Astrocyte (in vitro differentiated cells and primary cell): ENCODE measurements around the gene MBTD1. TPM values are rescaled to one million over a fixed set of nuclear protein-coding genes. Genes with fewer than 3 reads are reported as not detected.

Source experiments
- DNase-seq: peaks from one replicate; pipeline ENCODE4 v3.0.0-alpha.2; 2010; ENCODE audit warnings: low read depth
- FAIRE-seq: peaks from 2 replicates; lab custom pipeline; 2011; peaks lifted over from hg19 to GRCh38; lab: Jason Lieb, UNC
- H2AFZ ChIP-seq: 2 replicates; pipeline ENCODE4 v1.6.0; 2012; ENCODE audit warnings: low read depth, low read length, inconsistent platforms
- H3K27ac ChIP-seq: 2 replicates; pipeline ENCODE4 v1.5.1; 2011; ENCODE audit warnings: low read depth, low read length, inconsistent platforms
- H3K27me3 ChIP-seq: 2 replicates; pipeline ENCODE4 v1.6.0; 2011; ENCODE audit warnings: low read length, inconsistent platforms; ENCODE audit not compliant: insufficient read depth
- H3K36me3 ChIP-seq: 2 replicates; pipeline ENCODE4 v1.5.1; 2011; ENCODE audit warnings: low read length, inconsistent platforms; ENCODE audit not compliant: insufficient read depth
- H3K4me1 ChIP-seq: 2 replicates; pipeline ENCODE4 v1.5.1; 2011; ENCODE audit warnings: low read length, inconsistent platforms; ENCODE audit not compliant: insufficient read depth
- H3K4me2 ChIP-seq: 2 replicates; pipeline ENCODE4 v1.6.0; 2012; ENCODE audit warnings: low read length, inconsistent platforms
- H3K4me3 ChIP-seq: 2 replicates; pipeline ENCODE4 v1.5.1; 2011; ENCODE audit warnings: low read depth, mild to moderate bottlenecking, low read length, inconsistent platforms; ENCODE audit not compliant: insufficient read depth
- H3K79me2 ChIP-seq: 2 replicates; pipeline ENCODE4 v1.6.0; 2012; ENCODE audit warnings: mild to moderate bottlenecking, low read length, inconsistent platforms; ENCODE audit not compliant: insufficient read depth
- H3K9ac ChIP-seq: 2 replicates; pipeline ENCODE4 v1.6.0; 2012; ENCODE audit warnings: mild to moderate bottlenecking, low read length, inconsistent platforms
- H3K9me3 ChIP-seq: 2 replicates; pipeline ENCODE4 v1.5.1; 2012; ENCODE audit warnings: low read depth, mild to moderate bottlenecking, low read length, inconsistent platforms; ENCODE audit not compliant: insufficient read depth
- H4K20me1 ChIP-seq: 2 replicates; pipeline ENCODE4 v1.6.0; 2012; ENCODE audit warnings: low read length, inconsistent platforms; ENCODE audit not compliant: insufficient read depth
- H3K27ac Mint-ChIP-seq: one replicate; pipeline ENCODE4 v1.8.0; 2021; ENCODE audit warnings: mild to moderate bottlenecking, mixed read lengths; ENCODE audit not compliant: unreplicated experiment
- H3K27me3 Mint-ChIP-seq: one replicate; pipeline ENCODE4 v1.8.0; 2021; ENCODE audit warnings: low read depth, mixed read lengths; ENCODE audit not compliant: unreplicated experiment
- H3K36me3 Mint-ChIP-seq: one replicate; pipeline ENCODE4 v1.8.0; 2021; ENCODE audit warnings: low read depth, mixed read lengths; ENCODE audit not compliant: unreplicated experiment
- H3K4me1 Mint-ChIP-seq: one replicate; pipeline ENCODE4 v1.8.0; 2021; ENCODE audit warnings: low read depth, mixed read lengths; ENCODE audit not compliant: unreplicated experiment
- H3K4me3 Mint-ChIP-seq: one replicate; pipeline ENCODE4 v1.8.0; 2021; ENCODE audit warnings: mild to moderate bottlenecking, moderate library complexity, mixed read lengths; ENCODE audit not compliant: unreplicated experiment
- H3K9me3 Mint-ChIP-seq: one replicate; pipeline ENCODE4 v1.8.0; 2021; ENCODE audit warnings: mild to moderate bottlenecking, mixed read lengths; ENCODE audit not compliant: unreplicated experiment
- EZH2 ChIP-seq: IDR thresholded peaks from 2 replicates; pipeline ENCODE4 v1.6.1; 2012; ENCODE audit warnings: mild to moderate bottlenecking, low read length, inconsistent platforms; ENCODE audit not compliant: insufficient read depth
- total RNA-seq: library from RNA; stranded (reverse); gene quantifications from 2 replicates; pipeline ENCODE4 v1.2.1, GENCODE V29; 2021
- TF ChIP-seq, protein P1 (sequence below): IDR thresholded peaks from 2 replicates; pipeline ENCODE4 v1.5.1; 2011; ENCODE audit warnings: low read depth, mild to moderate bottlenecking, inconsistent platforms, low read length, moderate library complexity; ENCODE audit not compliant: insufficient read depth

The MBTD1 gene
- total RNA-seq, 1 donor from 2014 or later: 11.1 TPM

DNA sequence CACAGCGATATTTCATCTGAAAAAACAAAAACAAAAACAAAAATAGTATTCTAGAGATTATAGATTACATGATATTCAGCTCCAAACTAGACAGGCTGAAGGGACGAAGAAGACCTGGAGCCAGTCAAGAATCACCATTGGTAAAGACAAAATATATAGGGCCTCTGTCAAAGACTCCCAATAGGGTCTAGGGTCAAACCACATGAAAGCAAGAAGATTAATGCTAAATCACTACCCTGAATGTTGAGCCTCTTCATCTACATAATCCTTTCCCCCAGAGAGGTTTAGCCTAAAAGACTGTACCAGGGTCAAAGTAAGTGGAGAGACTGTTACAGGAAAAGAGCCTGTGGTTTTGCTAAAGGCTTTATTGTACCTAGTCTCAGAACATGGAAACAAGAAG is 117.3 kb downstream of the MBTD1 start:
- H3K9ac ChIP-seq: no peak overlapping the region
- TF ChIP-seq, protein P1, sequence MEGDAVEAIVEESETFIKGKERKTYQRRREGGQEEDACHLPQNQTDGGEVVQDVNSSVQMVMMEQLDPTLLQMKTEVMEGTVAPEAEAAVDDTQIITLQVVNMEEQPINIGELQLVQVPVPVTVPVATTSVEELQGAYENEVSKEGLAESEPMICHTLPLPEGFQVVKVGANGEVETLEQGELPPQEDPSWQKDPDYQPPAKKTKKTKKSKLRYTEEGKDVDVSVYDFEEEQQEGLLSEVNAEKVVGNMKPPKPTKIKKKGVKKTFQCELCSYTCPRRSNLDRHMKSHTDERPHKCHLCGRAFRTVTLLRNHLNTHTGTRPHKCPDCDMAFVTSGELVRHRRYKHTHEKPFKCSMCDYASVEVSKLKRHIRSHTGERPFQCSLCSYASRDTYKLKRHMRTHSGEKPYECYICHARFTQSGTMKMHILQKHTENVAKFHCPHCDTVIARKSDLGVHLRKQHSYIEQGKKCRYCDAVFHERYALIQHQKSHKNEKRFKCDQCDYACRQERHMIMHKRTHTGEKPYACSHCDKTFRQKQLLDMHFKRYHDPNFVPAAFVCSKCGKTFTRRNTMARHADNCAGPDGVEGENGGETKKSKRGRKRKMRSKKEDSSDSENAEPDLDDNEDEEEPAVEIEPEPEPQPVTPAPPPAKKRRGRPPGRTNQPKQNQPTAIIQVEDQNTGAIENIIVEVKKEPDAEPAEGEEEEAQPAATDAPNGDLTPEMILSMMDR: no peak
- TF ChIP-seq EZH2: no peak
- Mint-ChIP-seq H3K4me1 (peaks cover 3% of the 10 kb centered on the region), H3K27ac (no peak overlapping the region), H3K36me3 (no peaks in the 10 kb centered on the region), H3K27me3 (no peaks in the 10 kb centered on the region), H3K4me3 (no peak overlapping the region), H3K9me3 (no peaks in the 10 kb centered on the region)
- no peak overlapping the region for H3K4me3 ChIP-seq
- no peak overlapping the region for H2AFZ ChIP-seq
- H4K20me1 ChIP-seq: no peaks in the 10 kb centered on the region
- no peaks in the 10 kb centered on the region for H3K9me3 ChIP-seq
- no peak overlapping the region for H3K4me2 ChIP-seq
- H3K36me3 ChIP-seq: no peaks in the 10 kb centered on the region
- no peaks in the 10 kb centered on the region for H3K4me1 ChIP-seq
- FAIRE-seq (no peak), DNase-seq (no peak)
- no peak overlapping the region for H3K27ac ChIP-seq
- H3K27me3 ChIP-seq: no peaks in the 10 kb centered on the region
- no peaks in the 10 kb centered on the region for H3K79me2 ChIP-seq

GRCh38 chr17:51135956-51136355 is 123.9 kb downstream of the MBTD1 start:
- Mint-ChIP-seq H3K4me1 (peaks cover 8% of the 10 kb centered on the region), H3K4me3 (no peak overlapping the region), H3K36me3 (no peaks in the 10 kb centered on the region), H3K9me3 (no peaks in the 10 kb centered on the region), H3K27me3 (no peaks in the 10 kb centered on the region), H3K27ac (no peak overlapping the region)
- H3K9ac ChIP-seq: no peak overlapping the region
- H4K20me1 ChIP-seq: no peaks in the 10 kb centered on the region
- H3K4me1 ChIP-seq: no peaks in the 10 kb centered on the region
- H3K79me2 ChIP-seq: no peaks in the 10 kb centered on the region
- H3K27me3 ChIP-seq: no peaks in the 10 kb centered on the region
- TF ChIP-seq EZH2: no peak
- TF ChIP-seq, protein P1: no peak
- no peak overlapping the region for H3K27ac ChIP-seq
- no peaks in the 10 kb centered on the region for H3K9me3 ChIP-seq
- no peak overlapping the region for H3K4me2 ChIP-seq
- FAIRE-seq (no peak), DNase-seq (no peak)
- no peak overlapping the region for H3K4me3 ChIP-seq
- no peaks in the 10 kb centered on the region for H3K36me3 ChIP-seq
- H2AFZ ChIP-seq: no peak overlapping the region

DNA sequence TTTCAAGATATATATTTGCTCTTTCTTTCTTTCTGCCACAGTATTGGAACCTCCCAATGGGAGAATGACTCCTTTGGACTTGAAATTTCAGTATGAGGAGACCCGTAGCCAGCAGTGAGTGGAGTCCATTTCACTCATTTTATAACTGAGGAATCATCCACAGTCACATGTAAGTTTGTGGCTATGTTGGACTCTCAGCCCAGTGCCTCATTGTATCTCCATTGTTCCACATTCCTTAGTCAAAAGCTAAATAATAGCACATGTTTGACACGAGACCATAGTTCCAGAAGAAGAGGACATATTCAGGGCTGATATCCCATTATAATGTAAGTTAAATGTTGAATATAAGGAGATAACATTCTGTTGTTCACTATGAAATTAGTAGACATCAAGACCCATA is 126.5 kb downstream of the MBTD1 start:
- no peaks in the 10 kb centered on the region for H3K4me1 ChIP-seq
- no peak for TF ChIP-seq EZH2
- TF ChIP-seq, protein P1: no peak
- no peaks in the 10 kb centered on the region for H3K36me3 ChIP-seq
- H3K27ac ChIP-seq: no peak overlapping the region
- H3K9ac ChIP-seq: no peak overlapping the region
- Mint-ChIP-seq H3K36me3 (no peaks in the 10 kb centered on the region), H3K9me3 (no peaks in the 10 kb centered on the region), H3K4me3 (no peak overlapping the region), H3K27me3 (no peaks in the 10 kb centered on the region), H3K27ac (peak overlapping the region; percentile 66), H3K4me1 (peaks cover 8% of the 10 kb centered on the region)
- H3K4me3 ChIP-seq: no peak overlapping the region
- no peak for DNase-seq
- no peak overlapping the region for H2AFZ ChIP-seq
- H3K79me2 ChIP-seq: no peaks in the 10 kb centered on the region
- peak overlapping the region; percentile 0 for H3K4me2 ChIP-seq
- H4K20me1 ChIP-seq: no peaks in the 10 kb centered on the region
- no peaks in the 10 kb centered on the region for H3K9me3 ChIP-seq
- FAIRE-seq: no peak
- H3K27me3 ChIP-seq: no peaks in the 10 kb centered on the region
